Mesodermal cell (in vitro differentiated cells): ENCODE measurements around the gene REELD1.

Experiments
- H3K27ac ChIP-seq: 2 replicates; pipeline ENCODE4 v1.7.0; 2013; ENCODE audit warnings: mild to moderate bottlenecking, low read depth, low read length, moderate library complexity; ENCODE audit not compliant: severe bottlenecking
- H3K36me3 ChIP-seq: 2 replicates; pipeline ENCODE4 v1.7.1; 2013; ENCODE audit warnings: mild to moderate bottlenecking, low read length, moderate library complexity; ENCODE audit not compliant: control insufficient read depth, insufficient read depth
- H3K4me1 ChIP-seq: one replicate; pipeline ENCODE4 v1.7.1; 2013; ENCODE audit warnings: mild to moderate bottlenecking, low read length; ENCODE audit not compliant: insufficient read depth, control insufficient read depth, poor library complexity, severe bottlenecking
- H3K4me3 ChIP-seq: 2 replicates; pipeline ENCODE4 v1.7.0; 2013; ENCODE audit warnings: low read length, control low read depth, mild to moderate bottlenecking; ENCODE audit not compliant: insufficient read depth, poor library complexity, severe bottlenecking; ENCODE audit errors: extremely low read depth
- H3K9me3 ChIP-seq: 2 replicates; pipeline ENCODE4 v1.7.1; 2013; ENCODE audit warnings: mild to moderate bottlenecking, low read length, moderate library complexity; ENCODE audit not compliant: control insufficient read depth
- WGBS, 2 experiments: methylation state at CpG; one replicate each; pipeline ENCODE4 v1.1.5; 2013; ENCODE audit warnings: missing lambda C conversion rate in 2 of 2; ENCODE audit not compliant: insufficient coverage in 2 of 2; 5-methylcytosine and 5-hydroxymethylcytosine counted together

Gene REELD1

DNA sequence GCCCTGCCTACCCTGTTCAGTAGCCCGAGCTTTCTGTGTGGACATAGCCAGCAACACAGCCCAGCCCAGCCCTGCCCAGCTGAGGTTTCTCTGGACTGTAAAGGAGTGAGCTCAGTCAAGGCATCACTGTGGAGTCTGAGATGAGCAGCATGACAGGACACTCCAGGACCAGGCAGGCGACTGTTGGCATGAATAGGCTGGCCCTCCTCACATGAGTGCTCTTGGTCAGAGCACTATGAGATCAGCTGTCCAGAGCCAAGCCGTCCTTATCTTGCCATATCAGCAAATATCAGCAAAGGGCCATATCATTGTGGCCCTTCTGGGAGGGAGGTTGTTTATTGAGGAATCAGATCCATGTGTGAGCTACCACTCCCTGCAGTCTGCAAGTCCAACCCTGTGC lies 30.9 kb downstream of the REELD1 start:
- Histone ChIP-seq H3K4me1 (peaks cover 21% of the 10 kb centered on the region), H3K4me3 (no peak overlapping the region), H3K36me3 (no peaks in the 10 kb centered on the region), H3K27ac (no peak overlapping the region), H3K9me3 (no peaks in the 10 kb centered on the region)
- 92 to 100% methylated on average over 1 to 2 of the region's 3 CpGs for WGBS, 2 experiments

DNA sequence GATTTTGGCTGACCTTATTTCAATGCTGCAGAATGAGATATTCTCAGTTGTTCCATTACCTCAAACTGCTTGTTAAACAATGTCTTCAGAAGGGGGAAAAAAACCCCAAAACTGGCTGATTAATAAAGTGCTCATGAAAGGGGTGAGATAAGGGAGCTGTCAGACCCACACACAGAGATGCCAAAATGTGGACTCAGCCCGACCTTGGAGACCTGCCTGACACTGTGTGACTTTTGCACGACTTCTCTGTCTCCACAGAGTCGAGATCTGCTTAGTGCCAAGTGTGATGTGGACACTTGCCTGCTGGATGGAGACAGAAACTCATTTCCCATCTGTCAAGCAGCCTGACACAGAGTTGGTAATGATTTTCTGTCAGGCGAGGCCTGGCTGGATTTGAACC lies 31.5 kb downstream of the REELD1 start:
- Histone ChIP-seq H3K4me1 (peaks cover 21% of the 10 kb centered on the region), H3K27ac (no peak overlapping the region), H3K9me3 (no peaks in the 10 kb centered on the region), H3K4me3 (no peak overlapping the region), H3K36me3 (no peaks in the 10 kb centered on the region)
- 80 to 98% methylated on average over 4 of the region's 4 CpGs for WGBS, 2 experiments

DNA sequence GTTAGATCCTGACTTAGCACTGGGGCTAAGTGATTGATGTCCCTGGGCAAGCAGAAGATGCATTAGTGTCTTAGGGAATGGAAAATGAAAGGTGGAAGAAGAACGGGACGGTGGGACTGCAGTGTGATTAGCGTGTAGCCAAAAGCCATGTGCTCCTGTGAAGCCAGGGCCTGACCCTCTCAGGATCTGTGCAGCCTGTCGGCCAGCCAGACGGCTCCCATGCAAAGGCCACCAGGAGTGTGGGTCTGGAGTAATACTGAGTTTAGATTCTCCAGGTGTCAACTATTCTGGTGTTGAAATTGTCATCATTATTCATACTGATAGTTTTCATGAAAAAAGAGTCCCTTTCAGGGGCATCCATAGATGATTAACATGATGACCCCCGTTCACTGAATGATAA lies 32.0 kb downstream of the REELD1 start:
- 91 to 97% methylated on average over 4 to 6 of the region's 6 CpGs for WGBS, 2 experiments

DNA sequence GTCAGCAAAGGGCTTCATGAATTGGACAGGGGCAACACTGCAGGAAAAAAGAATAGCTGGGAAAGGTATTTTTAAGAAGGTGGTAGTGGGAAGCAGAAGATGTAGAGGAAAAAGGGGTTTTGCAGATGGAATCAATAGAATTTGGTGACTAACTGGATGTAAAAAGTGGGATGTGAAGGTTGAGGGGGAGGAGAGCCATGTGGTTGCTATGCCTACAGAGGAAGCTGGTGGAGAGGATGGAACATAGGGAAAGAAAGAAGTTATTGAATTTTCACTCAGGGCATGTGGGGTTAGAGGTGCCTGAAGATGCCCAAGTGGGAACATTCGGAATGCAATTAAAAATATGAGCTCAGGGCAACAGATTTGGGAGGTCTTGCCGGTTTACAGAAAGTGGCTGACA lies 33.0 kb downstream of the REELD1 start:
- Histone ChIP-seq H3K9me3 (no peaks in the 10 kb centered on the region), H3K4me3 (no peak overlapping the region), H3K27ac (no peak overlapping the region), H3K4me1 (peaks cover 8% of the 10 kb centered on the region), H3K36me3 (no peaks in the 10 kb centered on the region)
- WGBS, 2 experiments: 93 to 95% methylated on average over 2 of the region's 2 CpGs

More for the DNA sequence above, 32.0 kb downstream of the REELD1 start:
- Histone ChIP-seq H3K9me3 (no peaks in the 10 kb centered on the region), H3K4me3 (no peak overlapping the region), H3K4me1 (peaks cover 16% of the 10 kb centered on the region), H3K36me3 (no peaks in the 10 kb centered on the region), H3K27ac (no peak overlapping the region)

DNA sequence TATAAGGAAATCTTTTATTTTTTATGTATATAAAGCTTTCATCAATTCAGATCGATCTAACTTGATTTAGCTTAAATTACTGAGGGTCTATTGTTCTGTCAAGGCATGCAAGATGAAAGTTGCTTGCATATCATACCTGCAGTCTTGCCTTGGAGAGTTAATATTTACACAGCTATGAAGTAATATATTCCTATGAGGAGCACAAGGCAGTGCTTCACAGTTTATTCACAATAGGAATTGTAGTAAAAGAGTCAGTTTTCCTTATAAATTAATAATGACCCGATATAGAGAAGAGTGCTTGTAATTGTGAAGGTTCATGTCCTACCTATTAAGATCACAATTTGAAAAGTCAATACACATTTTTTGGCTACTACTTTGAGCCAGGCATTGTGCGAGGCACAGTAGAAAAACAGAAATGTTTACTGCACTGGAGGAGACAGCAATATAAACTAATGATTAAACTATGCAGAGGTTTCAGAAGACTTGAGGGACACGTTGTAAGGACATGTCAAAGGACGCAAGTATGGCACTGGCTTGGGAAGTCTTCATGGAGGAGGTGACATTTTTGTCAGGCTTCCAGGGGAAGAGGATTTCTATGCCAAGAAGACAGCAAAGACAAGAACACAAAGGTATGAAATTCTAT lies 38.8 kb downstream of the REELD1 start:
- H3K4me1 ChIP-seq: peaks cover 12% of the 10 kb centered on the region
- WGBS, 2 experiments: 90 to 94% methylated on average over 1 to 2 of the region's 5 CpGs
- no peaks in the 10 kb centered on the region for H3K9me3 ChIP-seq
- H3K4me3 ChIP-seq: no peak overlapping the region
- H3K27ac ChIP-seq: no peak overlapping the region
- no peaks in the 10 kb centered on the region for H3K36me3 ChIP-seq

DNA sequence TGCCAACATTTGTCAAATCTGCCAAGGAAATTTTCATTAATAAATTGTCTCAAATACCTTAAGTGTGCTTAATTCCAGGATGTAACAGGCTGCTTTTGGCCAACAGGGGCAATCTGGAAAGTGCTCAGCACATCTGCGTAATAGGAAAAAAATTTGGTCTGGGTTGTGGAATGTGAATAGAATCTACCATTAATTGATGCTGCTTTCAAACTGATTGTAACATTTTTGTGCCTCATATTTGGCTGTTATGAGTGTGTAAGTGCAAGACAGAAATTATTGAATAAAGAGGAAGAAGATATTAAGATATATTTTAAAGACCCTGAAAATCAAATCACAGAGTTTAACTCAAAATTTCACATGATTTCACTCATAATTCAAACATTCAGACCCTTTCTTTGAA lies 41.1 kb downstream of the REELD1 start:
- WGBS, 2 experiments: 100% methylated on average over 1 of the region's 1 CpG; no CpG with 5 or more reads in 1 of the 2 experiments
- no peak overlapping the region for H3K4me3 ChIP-seq
- H3K36me3 ChIP-seq: no peaks in the 10 kb centered on the region
- H3K27ac ChIP-seq: peak overlapping the region; percentile 44
- H3K9me3 ChIP-seq: no peaks in the 10 kb centered on the region
- peaks cover 12% of the 10 kb centered on the region for H3K4me1 ChIP-seq

DNA sequence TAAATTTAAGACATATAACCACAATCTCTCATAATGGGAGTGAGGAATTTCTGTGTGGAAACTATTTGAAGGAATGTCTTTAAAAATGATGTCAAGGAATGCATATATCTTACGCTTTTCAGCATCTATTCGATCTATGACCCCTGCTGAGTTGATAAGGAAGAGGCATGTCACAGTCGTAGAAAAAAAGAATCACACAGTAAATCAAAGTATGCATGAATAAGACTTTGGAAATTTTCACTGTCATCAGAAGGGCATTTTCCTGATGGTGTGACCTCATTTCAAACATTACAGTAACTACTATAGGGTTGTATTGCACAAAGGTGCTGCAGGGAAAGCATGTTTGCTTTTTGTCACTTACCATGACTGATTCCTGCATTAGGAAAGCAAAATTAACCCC lies 41.5 kb downstream of the REELD1 start:
- no peaks in the 10 kb centered on the region for H3K36me3 ChIP-seq
- H3K27ac ChIP-seq: peak overlapping the region; percentile 44
- no peaks in the 10 kb centered on the region for H3K9me3 ChIP-seq
- H3K4me1 ChIP-seq: peaks cover 12% of the 10 kb centered on the region
- H3K4me3 ChIP-seq: no peak overlapping the region
- WGBS, 2 experiments: 72% methylated on average over 3 of the region's 3 CpGs; no CpG with 5 or more reads in 1 of the 2 experiments

DNA sequence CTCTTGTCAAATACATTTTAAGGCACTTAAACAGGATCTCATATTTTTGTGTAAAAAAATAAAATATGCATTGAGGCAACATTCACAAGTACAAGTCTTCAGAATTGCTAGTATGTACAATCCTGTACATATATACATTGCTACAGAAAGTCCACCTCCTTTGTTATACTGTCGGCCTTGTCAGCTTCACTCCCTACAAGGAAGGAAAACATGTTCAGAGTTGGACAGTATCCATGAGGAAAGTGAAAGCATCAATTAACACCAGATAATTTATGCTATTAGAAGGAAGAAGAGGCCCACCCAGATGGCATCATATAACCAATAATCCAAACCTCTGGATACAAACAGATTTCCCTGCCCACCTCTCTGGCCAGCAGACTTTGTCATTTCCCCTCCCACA lies 42.0 kb downstream of the REELD1 start:
- H3K27ac ChIP-seq: no peak overlapping the region
- H3K4me1 ChIP-seq: peaks cover 12% of the 10 kb centered on the region
- no peak overlapping the region for H3K4me3 ChIP-seq
- no peaks in the 10 kb centered on the region for H3K36me3 ChIP-seq
- H3K9me3 ChIP-seq: no peaks in the 10 kb centered on the region
- no CpG with 5 or more reads among the region's 1 CpG for WGBS, 2 experiments

DNA sequence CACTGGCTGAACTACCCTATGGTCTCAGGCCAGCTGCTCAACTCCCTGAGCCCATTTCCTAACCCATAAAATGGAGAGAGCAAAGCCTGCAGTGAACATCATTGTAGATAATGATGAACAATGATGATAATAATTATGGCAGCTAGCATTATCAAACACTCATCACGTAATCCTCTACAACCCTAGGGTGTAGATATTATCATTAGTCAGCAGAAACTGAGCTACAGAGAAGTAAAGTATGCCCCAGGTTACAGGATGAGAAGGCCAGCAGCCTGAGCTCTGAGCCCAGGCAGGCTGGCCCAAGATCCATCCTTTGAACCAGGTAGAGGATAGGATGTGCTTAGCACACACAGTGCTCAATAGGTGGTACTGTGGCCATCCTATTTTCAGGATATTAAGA lies 43.2 kb downstream of the REELD1 start:
- no peak overlapping the region for H3K4me3 ChIP-seq
- H3K4me1 ChIP-seq: peaks cover 12% of the 10 kb centered on the region
- no peaks in the 10 kb centered on the region for H3K9me3 ChIP-seq
- no CpG with 5 or more reads among the region's 1 CpG for WGBS, 2 experiments
- H3K27ac ChIP-seq: no peak overlapping the region
- no peaks in the 10 kb centered on the region for H3K36me3 ChIP-seq

DNA sequence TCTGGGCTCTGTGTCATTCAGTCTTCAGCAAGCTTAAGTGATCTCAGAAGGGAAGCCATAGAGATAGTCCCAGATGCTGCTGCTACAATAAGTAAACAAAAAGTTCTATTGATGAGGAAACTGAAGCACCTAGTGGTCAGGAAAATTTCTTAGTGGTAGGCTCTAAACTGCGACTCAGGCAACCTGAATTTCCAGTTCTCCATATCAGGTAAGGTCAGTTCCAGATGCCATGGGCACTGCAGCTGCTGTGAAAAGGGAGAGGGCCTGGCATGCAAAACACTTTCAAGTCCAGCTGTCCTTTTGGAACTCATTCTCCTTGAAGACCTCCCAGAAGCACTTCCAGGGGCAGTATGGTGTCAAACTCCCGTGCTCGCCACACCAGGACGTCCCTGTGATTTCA lies 46.2 kb downstream of the REELD1 start:
- H3K4me3 ChIP-seq: no peak overlapping the region
- no peaks in the 10 kb centered on the region for H3K36me3 ChIP-seq
- no peaks in the 10 kb centered on the region for H3K9me3 ChIP-seq
- 91 to 98% methylated on average over 4 of the region's 4 CpGs for WGBS, 2 experiments
- H3K27ac ChIP-seq: no peak overlapping the region
- H3K4me1 ChIP-seq: peaks cover 8% of the 10 kb centered on the region

DNA sequence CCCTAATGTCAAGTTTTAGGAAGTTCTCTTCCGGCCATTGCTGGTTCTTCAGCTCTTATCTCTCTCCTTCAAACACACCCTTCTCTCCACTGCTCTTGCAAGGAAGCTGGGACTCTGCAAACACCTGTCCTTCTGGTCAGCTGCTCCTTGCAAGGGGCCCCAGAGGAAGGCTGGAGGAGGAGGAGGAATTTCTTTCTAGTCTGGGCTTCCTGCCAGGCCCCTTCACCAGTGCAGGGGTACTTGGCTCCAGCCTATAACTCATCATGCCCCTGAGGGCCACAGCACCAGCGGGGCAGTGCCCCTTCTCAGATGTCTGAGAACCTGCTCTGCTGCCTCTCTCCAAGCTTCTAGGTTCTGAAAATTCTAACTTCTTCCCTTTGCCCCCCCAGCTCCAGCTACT lies 46.7 kb downstream of the REELD1 start:
- Histone ChIP-seq H3K36me3 (no peaks in the 10 kb centered on the region), H3K27ac (no peak overlapping the region), H3K4me3 (no peak overlapping the region), H3K4me1 (peaks cover 2% of the 10 kb centered on the region), H3K9me3 (no peaks in the 10 kb centered on the region)
- WGBS, 2 experiments: 94 to 100% methylated on average over 2 of the region's 2 CpGs
